AG04450 (cell line): Measurements from ENCODE around the gene SCART1. TPM values are rescaled to one million over a fixed set of nuclear protein-coding genes. Genes with fewer than 3 reads are reported as not detected.

Experiments
- CTCF ChIA-PET: fragments of 300-600, 350-600 bp; formaldehyde crosslinking; extraction: SDS; loops from one replicate; lab custom pipeline; 2022; ENCODE audit warnings: antibody characterized with exemption, inconsistent platforms; lab: Charles Lee
- POLR2A ChIA-PET: fragments of 350-600 bp; formaldehyde crosslinking; extraction: SDS; loops from one replicate; lab custom pipeline; 2021; ENCODE audit warnings: antibody characterized with exemption, inconsistent platforms; lab: Yijun Ruan, JAX
- DNase-seq: peaks from one replicate; pipeline ENCODE4 v3.0.0-alpha.2; 2011; ENCODE audit warnings: low read depth, low spot score
- H3K27ac ChIP-seq: one replicate; pipeline ENCODE4 v1.5.1; 2012; ENCODE audit warnings: low read depth, low read length, control low read depth
- H3K27me3 ChIP-seq: one replicate; pipeline ENCODE4 v1.6.0; 2012; ENCODE audit warnings: low read length; ENCODE audit not compliant: control insufficient read depth, insufficient read depth
- H3K4me3 ChIP-seq: 2 replicates; pipeline ENCODE4 v1.5.1; 2011; ENCODE audit warnings: mild to moderate bottlenecking, low read depth, low read length, control low read depth
- H3K9me3 ChIP-seq: 2 replicates; pipeline ENCODE4 v1.5.1; 2012; ENCODE audit warnings: low read length; ENCODE audit not compliant: control insufficient read depth, insufficient read depth
- polyA plus RNA-seq: library from polyadenylated mRNA; depleted of rRNA; stranded (reverse); fragments of >200 nt; gene quantifications from 2 replicates; pipeline ENCODE4 v1.2.3, GENCODE V29; 2011
- TF ChIP-seq, protein P1 (sequence below): IDR thresholded peaks from 2 replicates; pipeline ENCODE4 v1.5.1; 2011; ENCODE audit warnings: low read depth, low read length, control low read depth, inconsistent platforms

The SCART1 gene
- polyA plus RNA-seq, 1 experiment = 0.67 TPM

DNA sequence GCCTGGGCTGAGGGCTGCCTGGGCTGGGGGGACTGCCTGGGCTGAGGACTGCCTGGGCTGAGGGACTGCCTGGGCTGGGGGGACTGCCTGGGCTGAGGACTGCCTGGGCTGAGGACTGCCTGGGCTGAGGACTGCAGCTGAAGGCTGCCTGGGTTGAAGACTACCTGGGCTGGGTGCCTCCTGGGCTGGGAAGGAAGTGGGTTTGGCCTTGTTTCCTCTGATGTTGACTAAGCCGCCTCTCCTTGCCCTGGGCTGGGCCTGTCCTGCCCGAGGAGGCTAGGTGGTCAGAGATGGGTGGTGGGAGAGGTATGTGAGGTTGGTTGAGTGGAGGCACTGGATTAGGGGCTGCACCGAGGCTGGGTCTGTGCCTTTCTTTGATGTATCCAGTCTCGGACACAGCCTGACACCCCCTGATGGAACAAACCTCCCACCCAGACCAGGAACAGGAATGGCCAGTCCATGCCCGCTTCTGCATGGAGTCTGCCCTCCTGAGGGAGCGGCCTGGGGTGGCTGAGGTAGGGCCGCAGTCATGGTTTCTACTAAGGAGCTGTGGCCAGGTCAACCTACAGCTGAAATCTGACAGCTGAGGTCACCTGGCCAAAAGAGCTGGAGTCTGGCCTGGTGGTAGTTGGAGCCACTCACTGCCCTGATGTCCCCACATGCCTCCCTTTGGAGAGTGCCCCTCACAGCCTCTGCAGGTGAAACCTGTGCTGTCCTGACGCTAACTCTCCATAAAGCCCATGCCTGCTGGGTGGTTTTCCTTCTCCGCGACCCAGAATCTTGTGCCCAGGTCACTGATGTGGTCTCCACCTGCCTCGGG, 22.3 kb downstream of the SCART1 start:
- CTCF ChIA-PET = no interaction called here
- Histone ChIP-seq H3K9me3 (no peaks in the 10 kb centered on the region), H3K27ac (no peak overlapping the region), H3K4me3 (no peak overlapping the region), H3K27me3 (no peaks in the 10 kb centered on the region)
- POLR2A ChIA-PET = no interaction called here
- TF ChIP-seq, protein P1, sequence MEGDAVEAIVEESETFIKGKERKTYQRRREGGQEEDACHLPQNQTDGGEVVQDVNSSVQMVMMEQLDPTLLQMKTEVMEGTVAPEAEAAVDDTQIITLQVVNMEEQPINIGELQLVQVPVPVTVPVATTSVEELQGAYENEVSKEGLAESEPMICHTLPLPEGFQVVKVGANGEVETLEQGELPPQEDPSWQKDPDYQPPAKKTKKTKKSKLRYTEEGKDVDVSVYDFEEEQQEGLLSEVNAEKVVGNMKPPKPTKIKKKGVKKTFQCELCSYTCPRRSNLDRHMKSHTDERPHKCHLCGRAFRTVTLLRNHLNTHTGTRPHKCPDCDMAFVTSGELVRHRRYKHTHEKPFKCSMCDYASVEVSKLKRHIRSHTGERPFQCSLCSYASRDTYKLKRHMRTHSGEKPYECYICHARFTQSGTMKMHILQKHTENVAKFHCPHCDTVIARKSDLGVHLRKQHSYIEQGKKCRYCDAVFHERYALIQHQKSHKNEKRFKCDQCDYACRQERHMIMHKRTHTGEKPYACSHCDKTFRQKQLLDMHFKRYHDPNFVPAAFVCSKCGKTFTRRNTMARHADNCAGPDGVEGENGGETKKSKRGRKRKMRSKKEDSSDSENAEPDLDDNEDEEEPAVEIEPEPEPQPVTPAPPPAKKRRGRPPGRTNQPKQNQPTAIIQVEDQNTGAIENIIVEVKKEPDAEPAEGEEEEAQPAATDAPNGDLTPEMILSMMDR = no peak
- no peak for DNase-seq

- Histone ChIP-seq H3K4me3 (no peak overlapping the region), H3K9me3 (no peaks in the 10 kb centered on the region), H3K27me3 (no peaks in the 10 kb centered on the region), H3K27ac (no peak overlapping the region)
- DNase-seq = no peak
- TF ChIP-seq, protein P1 = no peak
- ChIA-PET POLR2A (no interaction called here), CTCF (no interaction called here)
These were observed 22.9 kb downstream of the SCART1 start for GRCh38 chr10:133476641-133476990.

GRCh38 chr10:133481086-133481643, 27.4 kb downstream of the SCART1 start:
- CTCF ChIA-PET = no interaction called here
- no peaks in the 10 kb centered on the region for H3K9me3 ChIP-seq
- H3K27ac ChIP-seq = no peak overlapping the region
- POLR2A ChIA-PET = no interaction called here
- DNase-seq = no peak
- TF ChIP-seq, protein P1 = no peak
- H3K4me3 ChIP-seq = no peak overlapping the region
- H3K27me3 ChIP-seq = no peaks in the 10 kb centered on the region

DNA sequence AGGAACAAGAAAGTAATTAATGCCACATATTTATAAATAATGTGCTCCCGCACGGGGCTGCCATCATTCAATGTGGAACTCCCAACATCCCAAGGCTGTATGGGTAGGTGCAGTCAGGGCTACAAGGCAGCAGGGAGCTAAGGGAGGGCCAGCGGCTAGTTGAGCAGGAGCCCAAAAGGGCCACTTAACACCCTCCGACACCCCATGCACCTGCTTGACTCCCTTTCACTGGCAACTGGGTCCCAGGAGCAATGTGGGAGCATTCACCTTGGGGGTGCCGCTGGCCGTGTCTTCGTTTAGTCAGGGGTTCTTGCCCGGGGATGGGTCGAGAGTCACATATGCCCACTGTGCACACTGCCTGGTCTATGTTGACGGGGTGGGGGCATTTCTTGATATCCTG, 27.9 kb downstream of the SCART1 start:
- TF ChIP-seq, protein P1 = no peak
- H3K4me3 ChIP-seq = no peak overlapping the region
- no peaks in the 10 kb centered on the region for H3K27me3 ChIP-seq
- H3K9me3 ChIP-seq = no peaks in the 10 kb centered on the region
- ChIA-PET POLR2A (no interaction called here), CTCF (no interaction called here)
- no peak overlapping the region for H3K27ac ChIP-seq
- no peak for DNase-seq

GRCh38 chr10:133484818-133485217, 31.1 kb downstream of the SCART1 start:
- ChIA-PET CTCF (no interaction called here), POLR2A (no interaction called here)
- no peaks in the 10 kb centered on the region for H3K9me3 ChIP-seq
- H3K27ac ChIP-seq = no peak overlapping the region
- no peak overlapping the region for H3K4me3 ChIP-seq
- TF ChIP-seq, protein P1 = no peak
- no peaks in the 10 kb centered on the region for H3K27me3 ChIP-seq
- DNase-seq = no peak
